HG02571 (cell line): ENCODE data around the gene FAM162A.
"Not testable (repeated sequence)": the region's sequence is repeated elsewhere in the genome, so short reads cannot be mapped to it uniquely, and the experiment has no call there.

Source experiments
- ATAC-seq: cut with Tn5 transposase; IDR thresholded peaks from one replicate; pipeline ENCODE4 v1.9.1; 2021; ENCODE audit warnings: mild to moderate bottlenecking, moderate library complexity; ENCODE audit not compliant: unreplicated experiment

Gene FAM162A

DNA sequence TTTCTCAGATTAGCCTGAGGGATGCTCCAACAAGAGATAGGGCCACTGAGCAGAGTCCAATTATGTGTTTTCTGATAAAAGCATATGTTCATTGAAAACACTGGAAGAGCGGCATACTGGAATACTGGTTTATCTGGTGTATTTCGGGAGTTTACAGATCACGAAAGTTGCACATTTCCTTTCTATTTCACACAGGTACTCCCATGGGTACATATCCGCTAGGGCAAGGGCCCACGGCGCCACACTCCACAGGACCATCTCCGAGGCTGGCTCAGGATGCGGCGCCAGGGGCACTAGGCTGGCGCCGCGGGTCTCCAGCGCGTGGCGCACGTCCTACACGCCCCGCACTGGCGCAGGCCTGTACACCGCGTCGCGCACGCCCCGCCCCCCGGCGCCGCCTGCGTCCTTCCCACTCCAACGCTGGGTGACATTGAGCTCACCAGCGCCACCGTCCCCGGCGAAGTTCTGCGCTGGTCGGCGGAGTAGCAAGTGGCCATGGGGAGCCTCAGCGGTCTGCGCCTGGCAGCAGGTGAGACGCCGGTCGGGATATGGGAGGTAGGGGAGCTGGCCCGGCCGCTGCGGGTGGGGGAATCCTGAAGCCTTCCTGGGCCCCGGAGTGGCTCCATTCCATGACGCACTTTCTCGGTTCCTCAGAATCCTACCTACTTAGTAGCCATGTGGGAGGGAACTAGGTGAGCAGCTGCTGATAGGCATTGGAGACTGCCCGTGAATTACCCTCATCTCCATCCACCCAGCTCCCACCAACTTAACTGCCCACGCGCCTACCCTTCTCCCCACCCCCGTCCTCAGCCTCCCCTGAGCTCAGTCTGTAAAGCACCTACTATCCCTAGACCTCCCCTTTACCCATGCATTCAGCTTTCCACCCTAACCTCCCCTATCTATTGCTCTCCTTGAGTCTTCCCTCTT, at the start of gene FAM162A:
TSS of gene FAM162A (plus strand) at position 412 of the 927 bp plus-strand sequence. CDS start at position 496, 84 bp downstream.
- ATAC-seq: peak; percentile 87

- no peak for ATAC-seq
Observed at GRCh38 chr3:122342803-122343202, 41.2 kb upstream of the FAM162A start.

- ATAC-seq: no peak
Observed at GRCh38 chr3:122343654-122344053, 40.3 kb upstream of the FAM162A start.

DNA sequence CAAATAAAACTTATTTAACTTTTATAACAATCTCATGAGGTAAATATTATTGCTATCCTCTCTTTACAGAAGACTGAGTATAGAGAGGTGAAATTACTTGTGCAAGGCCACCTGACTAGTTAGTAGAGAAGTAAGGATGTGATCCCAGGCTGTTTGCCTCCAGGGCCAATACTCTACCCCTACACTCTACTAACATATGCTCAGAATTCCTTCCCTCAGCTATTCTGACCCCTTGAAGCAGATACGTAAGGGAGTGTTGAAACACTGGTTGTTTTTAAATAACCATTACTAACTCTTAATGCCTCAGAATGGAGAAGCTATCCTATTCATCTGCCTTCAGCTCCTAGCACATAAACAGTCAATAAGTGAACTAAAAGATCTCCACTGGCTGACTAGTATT, 34.8 kb upstream of the FAM162A start:
- ATAC-seq: no peak

DNA sequence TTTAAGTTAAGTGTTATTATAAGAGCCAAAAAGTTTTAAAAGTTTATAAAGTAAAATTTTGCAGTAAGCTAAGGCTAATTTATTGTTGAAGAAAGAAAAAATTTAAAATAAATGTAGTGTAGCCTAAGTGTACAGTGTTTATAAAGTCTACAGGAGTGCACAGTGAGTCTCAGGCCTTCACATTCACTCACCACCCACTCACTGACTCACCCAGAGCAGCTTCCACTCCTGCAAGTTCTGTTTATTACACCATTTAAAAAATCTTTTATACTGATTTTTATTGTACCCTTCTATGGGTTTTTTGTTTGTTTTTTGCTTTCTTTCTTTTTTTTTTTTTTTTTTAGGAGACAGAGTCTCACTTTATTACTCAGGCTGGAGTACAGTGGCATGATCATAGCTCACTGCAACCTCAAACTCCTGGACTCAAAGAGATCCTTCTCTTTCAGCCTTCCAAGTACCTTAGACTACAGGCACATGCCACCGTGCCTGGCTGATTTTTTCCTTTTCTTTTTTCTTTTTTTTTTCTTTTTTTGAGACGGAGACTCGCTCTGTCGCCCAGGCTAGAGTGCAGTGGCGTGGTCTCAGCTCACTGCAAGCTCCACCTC, 33.1 kb upstream of the FAM162A start:
- ATAC-seq: no peak

- no peak for ATAC-seq
Observed at GRCh38 chr3:122351612-122352011, 32.4 kb upstream of the FAM162A start.

- ATAC-seq: no peak
Observed at GRCh38 chr3:122353215-122353614, 30.8 kb upstream of the FAM162A start.

DNA sequence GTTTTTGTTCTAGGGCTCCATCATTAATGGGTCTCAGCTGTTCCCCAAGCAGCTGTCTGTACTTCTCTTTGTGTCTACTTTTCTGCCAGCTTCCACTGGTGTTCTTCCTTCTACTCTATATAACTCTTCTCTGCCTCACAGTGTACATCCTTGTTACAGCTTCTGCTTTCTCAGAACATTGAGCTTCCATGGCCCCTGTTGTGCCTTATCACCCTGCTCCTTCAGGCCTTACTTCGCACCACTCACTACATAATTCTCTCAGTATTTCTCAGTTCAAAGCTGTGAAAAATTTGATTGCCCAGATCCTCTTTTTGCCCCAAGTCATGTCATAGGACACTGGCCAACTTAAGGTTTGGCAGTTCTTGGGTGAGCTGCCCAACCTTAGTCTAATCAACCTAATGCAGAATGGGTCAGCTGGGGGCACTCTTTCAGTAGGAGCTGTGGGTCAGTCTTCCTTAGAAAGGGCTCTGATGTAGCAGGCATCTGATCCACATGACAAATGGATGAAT, 30.0 kb upstream of the FAM162A start:
- no peak for ATAC-seq

DNA sequence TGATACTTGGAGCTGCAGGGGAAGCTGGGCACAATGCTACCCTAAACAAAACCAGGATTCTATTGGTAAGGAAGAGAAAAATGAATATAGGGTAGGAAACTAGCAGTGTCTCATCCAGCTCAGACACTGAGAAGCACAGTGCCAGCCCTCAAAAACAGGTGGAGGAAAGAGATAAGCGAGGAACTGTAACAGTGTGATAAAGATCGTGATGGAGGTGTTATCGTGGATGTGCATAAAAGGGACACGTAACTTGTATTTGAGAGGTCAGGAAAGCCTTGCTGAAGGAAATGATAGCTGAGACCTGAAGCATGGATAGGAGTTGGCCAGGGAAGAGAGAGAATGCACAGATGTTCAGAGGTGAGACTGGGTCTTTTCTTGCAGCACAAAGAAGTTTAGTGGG, 28.4 kb upstream of the FAM162A start:
- ATAC-seq: no peak

GRCh38 chr3:122356402-122356801, 27.6 kb upstream of the FAM162A start:
- ATAC-seq: no peak

GRCh38 chr3:122357828-122358702, 25.9 kb upstream of the FAM162A start:
- ATAC-seq: no peak

DNA sequence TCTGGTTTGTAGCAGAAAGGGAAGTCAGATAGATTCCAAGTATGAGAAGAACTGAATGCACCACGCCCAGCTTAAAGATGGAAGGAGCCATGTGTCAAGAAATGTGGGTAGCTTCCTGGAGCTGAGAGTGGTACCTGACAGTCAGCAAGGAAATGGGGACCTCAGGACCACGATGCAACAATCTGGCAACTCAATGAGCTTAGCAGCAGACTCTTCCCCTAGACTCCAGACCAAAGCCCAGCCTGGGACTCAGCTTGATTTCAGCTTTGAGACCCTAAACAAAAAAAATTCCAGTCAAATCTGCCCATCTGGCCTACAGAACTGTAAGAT, 25.3 kb upstream of the FAM162A start:
- ATAC-seq: no peak

DNA sequence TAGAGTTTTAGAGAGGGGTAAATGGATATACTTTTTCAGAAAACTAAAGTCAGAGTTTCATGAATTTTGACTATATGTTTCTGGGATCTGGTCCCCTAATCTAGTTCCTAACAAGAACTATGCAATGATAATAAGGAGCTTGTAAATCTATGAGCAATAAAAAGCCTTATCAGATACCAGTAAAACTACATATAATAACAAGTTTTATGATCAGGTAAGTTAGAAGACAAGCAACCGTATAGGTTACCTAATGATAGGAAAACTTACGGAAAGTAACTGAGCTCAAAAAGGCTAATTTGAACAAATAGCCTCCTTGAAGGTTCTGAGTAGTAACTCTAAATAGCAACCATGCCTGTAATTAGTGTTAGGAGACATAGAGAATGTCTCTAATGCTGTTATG, 22.0 kb upstream of the FAM162A start:
- ATAC-seq: no peak

DNA sequence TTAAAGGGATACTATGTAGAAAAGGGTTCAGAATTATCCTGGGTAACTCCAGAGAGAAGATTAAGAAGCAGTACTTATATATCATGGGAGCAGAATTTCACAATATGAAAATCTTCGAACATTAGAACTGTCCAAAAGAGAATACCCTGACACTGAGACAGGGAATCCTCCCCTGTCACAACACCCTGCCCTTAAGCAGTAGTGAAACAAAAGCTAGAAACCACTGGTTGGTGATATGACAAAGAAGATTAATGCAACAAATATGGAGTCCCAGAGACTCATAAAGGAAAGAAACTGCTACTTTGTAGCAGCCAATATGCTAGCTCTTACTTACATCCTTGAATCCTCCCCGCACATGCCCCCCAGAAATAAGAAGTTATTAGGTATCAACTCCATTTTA, 19.5 kb upstream of the FAM162A start:
- no peak for ATAC-seq

DNA sequence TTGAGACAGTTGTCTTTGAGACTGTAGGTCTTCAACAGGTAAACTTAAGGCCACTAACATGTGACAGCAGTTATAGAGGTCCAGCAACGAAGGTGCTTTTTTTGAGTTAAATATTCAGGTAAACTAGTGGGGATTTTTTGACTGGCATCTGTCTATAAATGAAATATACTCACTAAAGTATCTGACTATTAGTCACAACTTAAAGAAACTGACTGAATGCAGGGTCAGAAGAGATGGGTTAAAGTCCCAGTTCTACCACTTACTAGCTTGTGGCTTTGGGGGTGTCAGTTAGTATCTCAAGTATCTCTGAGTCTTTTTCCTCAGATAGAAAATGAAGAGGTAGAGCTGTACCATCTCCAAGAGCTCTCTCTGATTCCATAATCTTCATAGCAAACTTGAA, 18.9 kb upstream of the FAM162A start:
- no peak for ATAC-seq

- not testable (repeated sequence) for ATAC-seq
Observed at GRCh38 chr3:122365582-122366378, 18.2 kb upstream of the FAM162A start.

DNA sequence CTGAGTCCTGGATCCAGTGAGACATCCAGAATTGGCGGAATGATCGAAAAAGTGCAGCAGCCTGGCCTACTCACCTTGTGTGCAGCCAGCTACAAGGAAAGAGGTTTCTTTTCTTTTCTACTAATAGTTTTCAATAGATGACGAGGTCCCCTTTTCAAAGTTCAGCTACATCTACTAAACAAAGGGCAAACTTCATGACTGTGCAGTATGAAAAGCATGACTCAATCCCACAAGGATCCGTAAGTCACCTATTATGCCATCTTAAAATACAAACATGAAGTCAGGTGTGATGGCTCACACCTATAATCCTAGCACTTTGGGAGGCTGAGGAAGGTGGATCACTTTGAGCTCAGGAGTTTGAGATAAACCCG, 17.6 kb upstream of the FAM162A start:
- ATAC-seq: no peak

GRCh38 chr3:122374034-122374433, 9.9 kb upstream of the FAM162A start:
- no peak for ATAC-seq

DNA sequence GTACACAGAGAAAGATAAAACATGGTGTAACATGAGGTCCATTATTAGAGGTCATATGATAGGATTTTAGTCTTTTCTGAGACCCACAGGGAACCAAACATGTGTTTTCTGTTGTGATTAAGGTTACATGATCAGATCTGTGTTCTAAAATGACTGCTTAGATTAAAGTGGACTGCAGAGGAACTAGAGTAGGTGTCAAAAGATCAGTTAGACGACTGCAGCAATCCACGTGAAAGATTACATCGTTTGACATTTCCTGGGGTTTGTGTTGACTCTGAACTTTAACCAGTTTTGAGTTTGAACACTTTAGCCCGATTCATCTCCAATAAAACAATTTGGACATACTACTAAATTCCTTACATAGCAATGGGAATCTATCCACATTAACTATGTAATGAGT, 6.0 kb upstream of the FAM162A start:
- ATAC-seq: no peak

DNA sequence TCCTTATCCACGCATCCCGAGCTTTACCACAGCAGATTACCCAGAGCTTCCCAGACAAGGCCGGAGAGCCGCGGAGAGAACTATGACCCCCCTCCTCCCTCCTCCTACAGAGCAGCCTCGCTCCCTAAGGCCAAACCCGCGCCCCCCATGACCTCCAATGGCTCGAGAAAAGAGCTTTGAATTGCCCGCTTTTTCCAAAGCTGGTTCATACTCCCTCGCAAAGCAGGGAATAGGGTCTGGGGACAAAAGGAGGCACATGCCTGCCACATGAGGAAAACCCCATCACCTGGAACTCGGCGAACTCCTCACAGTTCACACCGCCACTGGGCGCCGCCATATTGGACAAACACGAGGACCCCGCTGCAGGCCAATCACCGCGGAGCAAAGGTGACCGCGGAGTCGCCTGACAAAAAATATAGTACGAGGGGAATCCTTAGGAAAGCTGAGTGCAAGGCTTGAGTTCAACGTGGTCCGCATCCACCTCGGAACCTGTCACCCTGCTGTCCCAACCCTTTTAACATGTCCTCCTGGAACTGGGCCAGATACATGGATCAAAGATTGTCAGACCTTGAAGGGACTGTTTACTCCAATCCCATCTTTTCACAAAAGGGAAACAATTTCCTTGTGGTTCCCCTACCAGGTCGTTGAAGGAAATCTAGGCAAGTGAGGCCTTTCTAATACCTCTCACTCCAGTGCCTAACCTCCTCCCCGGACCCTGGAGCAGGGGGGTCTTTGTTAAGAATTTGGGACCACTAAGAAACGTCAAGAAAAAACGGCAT, 905 bp upstream of the FAM162A start, which contains the start of gene MIX23:
TSS of gene MIX23 (minus strand) at position 344 of the 779 bp plus-strand sequence. CDS start at position 337, 7 bp downstream.
- peak; percentile 33 for ATAC-seq
